HepG2 (cell line): ENCODE measurements around the gene TRANK1.

Experiments used
- DPF2 ChIP-seq: sonication (generic); formaldehyde crosslinking; IDR thresholded peaks from 2 replicates; pipeline ENCODE4 v1.4.0; 2020; ENCODE audit warnings: mild to moderate bottlenecking, low read depth, missing genetic modification reagents, borderline replicate concordance
- POLR2A ChIP-seq, 2 experiments: IDR thresholded peaks; 2 replicates each; pipeline ENCODE4 v1.6.1; 2011; ENCODE audit warnings: low read depth in 2 of 2, low read length in 2 of 2, mild to moderate bottlenecking in 1 of 2, moderate library complexity in 1 of 2; ENCODE audit not compliant: insufficient read depth in 1 of 2
- SMARCC2 ChIP-seq: fragments of 450-650 bp; IDR thresholded peaks from 2 replicates; pipeline ENCODE4 v1.6.1; 2017; ENCODE audit warnings: antibody characterized with exemption, mild to moderate bottlenecking
- TARDBP ChIP-seq: sonication (generic); formaldehyde crosslinking; IDR thresholded peaks from 2 replicates; pipeline ENCODE4 v1.8.0; 2022; ENCODE audit warnings: mild to moderate bottlenecking, missing genetic modification reagents
- TF ChIP-seq, protein P1 (sequence below): sonication (generic); formaldehyde crosslinking; IDR thresholded peaks from 2 replicates; pipeline ENCODE4 v1.5.0; 2020; ENCODE audit warnings: mild to moderate bottlenecking, missing genetic modification reagents, moderate library complexity
- TF ChIP-seq, protein P2 (sequence below): IDR thresholded peaks from 2 replicates; pipeline ENCODE4 v1.6.1; 2012; ENCODE audit warnings: low read depth, low read length, improper control_type of control experiment
- TF ChIP-seq, protein P3 (sequence below): sonication (generic); formaldehyde crosslinking; IDR thresholded peaks from 2 replicates; pipeline ENCODE4 v1.5.0; 2020; ENCODE audit warnings: missing genetic modification reagents, mild to moderate bottlenecking, borderline replicate concordance

DNA sequence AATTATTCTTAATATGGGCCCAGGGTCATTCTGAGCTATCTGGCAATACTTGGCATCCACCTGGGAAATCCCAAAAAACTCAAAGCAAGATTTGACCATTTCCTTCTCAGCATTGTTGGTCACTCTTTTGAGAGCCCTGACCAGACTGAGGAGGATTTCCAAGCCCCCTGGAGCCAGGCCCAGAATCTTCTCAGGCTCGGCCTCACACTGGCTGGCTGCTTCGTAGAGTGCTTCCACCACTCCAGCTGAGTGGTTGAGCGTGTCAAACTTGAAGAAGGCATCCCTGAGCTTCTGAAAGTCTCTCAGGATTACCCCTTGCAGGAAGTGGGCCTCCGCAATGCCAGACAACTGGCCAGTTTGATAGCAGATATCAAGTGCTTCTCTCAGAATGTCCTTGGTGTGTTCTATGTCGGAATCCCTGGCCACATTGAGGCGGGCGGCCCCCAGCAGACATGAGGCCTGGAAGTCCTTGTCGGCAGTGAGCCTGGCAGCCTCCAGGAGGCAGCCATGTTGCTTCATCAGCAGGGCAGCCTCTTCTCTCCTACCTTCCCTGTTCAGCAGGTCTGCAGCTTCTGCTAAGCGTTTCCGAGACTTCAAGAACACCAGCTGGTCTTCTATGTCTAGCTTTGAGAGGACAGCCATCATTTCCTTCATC, 111.6 kb downstream of the TRANK1 start:
- TF ChIP-seq, protein P1, sequence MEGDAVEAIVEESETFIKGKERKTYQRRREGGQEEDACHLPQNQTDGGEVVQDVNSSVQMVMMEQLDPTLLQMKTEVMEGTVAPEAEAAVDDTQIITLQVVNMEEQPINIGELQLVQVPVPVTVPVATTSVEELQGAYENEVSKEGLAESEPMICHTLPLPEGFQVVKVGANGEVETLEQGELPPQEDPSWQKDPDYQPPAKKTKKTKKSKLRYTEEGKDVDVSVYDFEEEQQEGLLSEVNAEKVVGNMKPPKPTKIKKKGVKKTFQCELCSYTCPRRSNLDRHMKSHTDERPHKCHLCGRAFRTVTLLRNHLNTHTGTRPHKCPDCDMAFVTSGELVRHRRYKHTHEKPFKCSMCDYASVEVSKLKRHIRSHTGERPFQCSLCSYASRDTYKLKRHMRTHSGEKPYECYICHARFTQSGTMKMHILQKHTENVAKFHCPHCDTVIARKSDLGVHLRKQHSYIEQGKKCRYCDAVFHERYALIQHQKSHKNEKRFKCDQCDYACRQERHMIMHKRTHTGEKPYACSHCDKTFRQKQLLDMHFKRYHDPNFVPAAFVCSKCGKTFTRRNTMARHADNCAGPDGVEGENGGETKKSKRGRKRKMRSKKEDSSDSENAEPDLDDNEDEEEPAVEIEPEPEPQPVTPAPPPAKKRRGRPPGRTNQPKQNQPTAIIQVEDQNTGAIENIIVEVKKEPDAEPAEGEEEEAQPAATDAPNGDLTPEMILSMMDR = 0 out of 2 replicates have a peak, but pooled peaks have one; percentile 12
- no peak for TF ChIP-seq DPF2 (CRISPR knock-in tag)
- TF ChIP-seq SMARCC2 = no peak
- TF ChIP-seq, protein P2, sequence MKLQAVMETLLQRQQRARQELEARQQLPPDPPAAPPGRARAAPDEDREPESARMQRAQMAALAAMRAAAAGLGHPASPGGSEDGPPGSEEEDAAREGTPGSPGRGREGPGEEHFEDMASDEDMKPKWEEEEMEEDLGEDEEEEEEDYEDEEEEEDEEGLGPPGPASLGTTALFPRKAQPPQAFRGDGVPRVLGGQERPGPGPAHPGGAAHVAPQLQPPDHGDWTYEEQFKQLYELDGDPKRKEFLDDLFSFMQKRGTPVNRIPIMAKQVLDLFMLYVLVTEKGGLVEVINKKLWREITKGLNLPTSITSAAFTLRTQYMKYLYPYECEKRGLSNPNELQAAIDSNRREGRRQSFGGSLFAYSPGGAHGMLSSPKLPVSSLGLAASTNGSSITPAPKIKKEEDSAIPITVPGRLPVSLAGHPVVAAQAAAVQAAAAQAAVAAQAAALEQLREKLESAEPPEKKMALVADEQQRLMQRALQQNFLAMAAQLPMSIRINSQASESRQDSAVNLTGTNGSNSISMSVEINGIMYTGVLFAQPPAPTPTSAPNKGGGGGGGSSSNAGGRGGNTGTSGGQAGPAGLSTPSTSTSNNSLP = no peak
- TF ChIP-seq, protein P3, sequence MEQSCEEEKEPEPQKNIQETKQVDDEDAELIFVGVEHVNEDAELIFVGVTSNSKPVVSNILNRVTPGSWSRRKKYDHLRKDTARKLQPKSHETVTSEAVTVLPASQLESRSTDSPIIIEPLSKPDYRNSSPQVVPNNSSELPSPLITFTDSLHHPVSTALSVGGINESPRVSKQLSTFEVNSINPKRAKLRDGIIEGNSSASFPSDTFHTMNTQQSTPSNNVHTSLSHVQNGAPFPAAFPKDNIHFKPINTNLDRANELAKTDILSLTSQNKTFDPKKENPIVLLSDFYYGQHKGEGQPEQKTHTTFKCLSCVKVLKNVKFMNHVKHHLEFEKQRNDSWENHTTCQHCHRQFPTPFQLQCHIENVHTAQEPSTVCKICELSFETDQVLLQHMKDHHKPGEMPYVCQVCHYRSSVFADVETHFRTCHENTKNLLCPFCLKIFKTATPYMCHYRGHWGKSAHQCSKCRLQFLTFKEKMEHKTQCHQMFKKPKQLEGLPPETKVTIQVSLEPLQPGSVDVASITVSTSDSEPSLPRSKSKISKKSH = no peak
- TF ChIP-seq TARDBP = no peak
- TF ChIP-seq POLR2A (IDR thresholded peaks at IDR 0.05; ENCODE audit: insufficient read depth in 1 of 2, low read depth in 2 of 2, low read length in 2 of 2) = no peak
